ENCODE measurements around the gene HLA-B.

DNA sequence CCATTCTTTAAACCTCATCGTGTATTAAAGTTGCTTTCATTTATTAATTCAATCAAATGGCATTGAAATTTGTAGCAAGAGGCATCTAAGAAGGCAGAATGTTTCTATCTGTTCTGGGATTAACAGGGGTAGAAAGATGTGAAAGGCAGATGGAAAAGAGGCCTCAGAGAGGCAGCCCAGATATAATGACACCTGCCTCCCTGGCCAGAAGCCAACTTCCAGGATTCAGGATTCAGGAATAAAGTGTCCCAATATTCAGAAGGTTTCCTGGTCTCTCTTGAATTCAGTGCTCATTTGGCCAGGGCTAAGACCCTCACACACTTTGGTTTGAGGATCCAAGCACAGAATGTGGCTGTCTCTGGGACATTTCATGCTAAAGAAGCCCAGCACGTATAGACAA, 39.9 kb downstream of the HLA-B start:
- TF ChIP-seq, protein P1, sequence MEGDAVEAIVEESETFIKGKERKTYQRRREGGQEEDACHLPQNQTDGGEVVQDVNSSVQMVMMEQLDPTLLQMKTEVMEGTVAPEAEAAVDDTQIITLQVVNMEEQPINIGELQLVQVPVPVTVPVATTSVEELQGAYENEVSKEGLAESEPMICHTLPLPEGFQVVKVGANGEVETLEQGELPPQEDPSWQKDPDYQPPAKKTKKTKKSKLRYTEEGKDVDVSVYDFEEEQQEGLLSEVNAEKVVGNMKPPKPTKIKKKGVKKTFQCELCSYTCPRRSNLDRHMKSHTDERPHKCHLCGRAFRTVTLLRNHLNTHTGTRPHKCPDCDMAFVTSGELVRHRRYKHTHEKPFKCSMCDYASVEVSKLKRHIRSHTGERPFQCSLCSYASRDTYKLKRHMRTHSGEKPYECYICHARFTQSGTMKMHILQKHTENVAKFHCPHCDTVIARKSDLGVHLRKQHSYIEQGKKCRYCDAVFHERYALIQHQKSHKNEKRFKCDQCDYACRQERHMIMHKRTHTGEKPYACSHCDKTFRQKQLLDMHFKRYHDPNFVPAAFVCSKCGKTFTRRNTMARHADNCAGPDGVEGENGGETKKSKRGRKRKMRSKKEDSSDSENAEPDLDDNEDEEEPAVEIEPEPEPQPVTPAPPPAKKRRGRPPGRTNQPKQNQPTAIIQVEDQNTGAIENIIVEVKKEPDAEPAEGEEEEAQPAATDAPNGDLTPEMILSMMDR (IDR thresholded peaks at IDR 0.05): no peak
- TF ChIP-seq POLR2A (IDR thresholded peaks at IDR 0.05) (no peak), POLR2AphosphoS5 (IDR thresholded peaks at IDR 0.05) (no peak)

Data from suprapubic skin (tissue), 4 donors.